Muscle layer of duodenum (tissue), 2 donors: ENCODE measurements around the gene C21orf58.

Experiments
- H3K27ac ChIP-seq: one replicate; pipeline ENCODE4 v1.7.0; 2013; ENCODE audit warnings: mild to moderate bottlenecking, low read length
- H3K27me3 ChIP-seq: one replicate; pipeline ENCODE4 v1.7.0; 2013; ENCODE audit warnings: low read depth, mild to moderate bottlenecking, control low read depth, low read length
- H3K36me3 ChIP-seq, 2 donors: one replicate each; pipeline ENCODE4 v1.7.0; 2013; ENCODE audit warnings: low read length in 2 of 2, control low read depth in 1 of 2, mild to moderate bottlenecking in 1 of 2; ENCODE audit not compliant: insufficient read depth in 2 of 2, control insufficient read depth in 1 of 2
- H3K4me1 ChIP-seq, 2 donors: one replicate each; pipeline ENCODE4 v1.7.0; 2013; ENCODE audit warnings: low read length in 2 of 2, mild to moderate bottlenecking in 2 of 2, control low read depth in 1 of 2, moderate library complexity in 1 of 2; ENCODE audit not compliant: insufficient read depth in 2 of 2, control insufficient read depth in 1 of 2
- H3K4me3 ChIP-seq, 2 donors: one replicate each; pipeline ENCODE4 v1.7.0; 2013; ENCODE audit warnings: low read length in 2 of 2, low read depth in 1 of 2, mild to moderate bottlenecking in 1 of 2
- H3K9me3 ChIP-seq, 2 donors: one replicate each; pipeline ENCODE4 v1.7.0; 2013; ENCODE audit warnings: low read length in 2 of 2, control low read depth in 1 of 2, mild to moderate bottlenecking in 1 of 2; ENCODE audit not compliant: control insufficient read depth in 1 of 2
- donor health status: healthy.

Gene C21orf58

DNA sequence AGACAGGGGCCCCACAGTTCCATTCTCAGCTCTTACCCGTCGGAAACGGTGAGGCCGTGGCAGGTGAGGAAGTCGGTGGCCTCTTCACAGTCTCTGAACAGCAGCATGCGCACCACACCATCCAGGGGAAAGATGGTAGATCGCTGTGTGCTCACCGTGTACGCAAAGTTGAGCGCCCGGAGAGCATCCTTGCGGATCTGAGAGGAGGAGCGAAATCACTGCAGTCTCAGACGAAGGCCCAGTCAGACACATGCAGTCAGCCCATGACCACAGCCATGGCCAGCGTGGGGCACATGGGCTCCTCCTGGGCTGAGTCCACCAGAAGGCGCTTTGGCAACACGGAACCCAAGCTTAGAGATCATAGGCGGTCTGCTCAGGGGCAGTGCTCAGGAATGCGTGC lies 56.7 kb downstream of the C21orf58 start:
- peaks cover 59 to 82% of the 10 kb centered on the region in 2 donors for H3K36me3 ChIP-seq
- H3K27me3 ChIP-seq = no peaks in the 10 kb centered on the region

GRCh38 chr21:46265736-46266525 lies 57.7 kb downstream of the C21orf58 start:
- peaks cover 58 to 81% of the 10 kb centered on the region in 2 donors for H3K36me3 ChIP-seq
- H3K9me3 ChIP-seq = no peaks in the 10 kb centered on the region
- H3K27me3 ChIP-seq = no peaks in the 10 kb centered on the region
- no peak overlapping the region for H3K27ac ChIP-seq
- H3K4me1 ChIP-seq = no peaks in the 10 kb centered on the region
- H3K4me3 ChIP-seq = no peak overlapping the region

More for the DNA sequence above, 56.7 kb downstream of the C21orf58 start:
- Histone ChIP-seq H3K4me1 (no peaks in the 10 kb centered on the region), H3K9me3 (no peaks in the 10 kb centered on the region), H3K27ac (no peak overlapping the region), H3K4me3 (no peak overlapping the region)

DNA sequence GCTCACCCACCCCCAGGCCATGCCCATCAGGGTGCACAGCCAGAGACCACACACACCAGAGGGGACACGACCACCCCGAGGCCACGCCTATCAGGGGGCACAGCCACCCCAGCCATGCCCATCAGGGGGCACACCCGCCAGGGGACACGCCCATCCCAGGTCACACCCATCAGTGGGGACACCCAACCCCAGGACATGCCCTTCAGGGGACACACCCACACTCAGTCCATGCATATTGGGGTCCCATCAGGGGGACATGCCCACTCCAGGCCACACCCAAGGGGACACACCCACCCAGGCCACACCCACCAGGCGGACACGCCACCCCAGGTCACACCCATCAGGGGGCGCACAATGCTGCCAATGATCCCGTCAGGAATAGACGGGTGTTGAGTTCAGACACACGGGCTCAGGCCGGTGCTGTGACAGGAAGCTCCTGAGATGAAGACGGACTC lies 59.0 kb downstream of the C21orf58 start:
- no peaks in the 10 kb centered on the region for H3K27me3 ChIP-seq
- no peaks in the 10 kb centered on the region for H3K9me3 ChIP-seq
- peaks cover 53 to 78% of the 10 kb centered on the region in 2 donors for H3K36me3 ChIP-seq
- no peak overlapping the region for H3K27ac ChIP-seq
- no peak overlapping the region for H3K4me3 ChIP-seq
- no peaks in the 10 kb centered on the region for H3K4me1 ChIP-seq

- Histone ChIP-seq H3K36me3 (peaks cover 47 to 75% of the 10 kb centered on the region in 2 donors), H3K4me3 (no peak overlapping the region), H3K9me3 (no peaks in the 10 kb centered on the region), H3K27me3 (no peaks in the 10 kb centered on the region), H3K27ac (no peak overlapping the region), H3K4me1 (no peaks in the 10 kb centered on the region)
Observed at GRCh38 chr21:46264046-46264689, 59.5 kb downstream of the C21orf58 start.

DNA sequence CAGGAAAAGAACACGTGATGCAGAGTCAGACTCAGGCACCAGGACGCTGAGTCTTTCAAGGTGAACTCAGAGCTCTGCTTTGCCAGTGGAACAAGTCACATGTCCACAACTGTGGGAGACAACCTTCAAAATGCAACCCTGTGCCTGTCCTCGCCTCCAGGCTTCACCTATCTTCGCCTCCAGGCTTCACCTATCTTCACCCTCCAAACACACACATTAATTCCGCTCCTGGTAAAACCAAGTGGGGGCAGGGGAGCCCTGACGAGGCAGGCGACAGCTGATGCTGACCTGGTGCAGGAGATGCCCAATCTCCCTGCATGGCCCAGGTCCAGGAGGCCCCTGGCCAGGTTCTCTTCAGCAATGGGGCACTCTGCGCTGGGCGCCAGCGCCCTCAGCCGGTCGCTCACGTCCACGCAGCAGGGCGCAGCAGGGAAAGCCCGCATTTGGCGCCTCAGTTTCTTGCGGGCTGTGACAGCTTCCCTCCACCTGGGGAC lies 67.1 kb downstream of the C21orf58 start:
- H3K36me3 ChIP-seq = peaks cover 67 to 89% of the 10 kb centered on the region in 2 donors

GRCh38 chr21:46255758-46256337 lies 67.8 kb downstream of the C21orf58 start:
- H3K9me3 ChIP-seq = no peaks in the 10 kb centered on the region
- H3K27ac ChIP-seq = no peak overlapping the region
- H3K4me1 ChIP-seq = no peaks in the 10 kb centered on the region

More for the DNA sequence above, 67.1 kb downstream of the C21orf58 start:
- no peak overlapping the region for H3K27ac ChIP-seq
- no peaks in the 10 kb centered on the region for H3K9me3 ChIP-seq
- no peaks in the 10 kb centered on the region for H3K27me3 ChIP-seq
- no peak overlapping the region for H3K4me3 ChIP-seq
- H3K4me1 ChIP-seq = no peaks in the 10 kb centered on the region

GRCh38 chr21:46255166-46255565 lies 68.5 kb downstream of the C21orf58 start:
- Histone ChIP-seq H3K36me3 (peaks cover 68 to 90% of the 10 kb centered on the region in 2 donors), H3K4me1 (no peaks in the 10 kb centered on the region), H3K27me3 (no peaks in the 10 kb centered on the region), H3K4me3 (no peak overlapping the region), H3K9me3 (no peaks in the 10 kb centered on the region), H3K27ac (no peak overlapping the region)

More at GRCh38 chr21:46255758-46256337, 67.8 kb downstream of the C21orf58 start:
- H3K27me3 ChIP-seq = no peaks in the 10 kb centered on the region
- no peak overlapping the region for H3K4me3 ChIP-seq
- peaks cover 68 to 90% of the 10 kb centered on the region in 2 donors for H3K36me3 ChIP-seq

DNA sequence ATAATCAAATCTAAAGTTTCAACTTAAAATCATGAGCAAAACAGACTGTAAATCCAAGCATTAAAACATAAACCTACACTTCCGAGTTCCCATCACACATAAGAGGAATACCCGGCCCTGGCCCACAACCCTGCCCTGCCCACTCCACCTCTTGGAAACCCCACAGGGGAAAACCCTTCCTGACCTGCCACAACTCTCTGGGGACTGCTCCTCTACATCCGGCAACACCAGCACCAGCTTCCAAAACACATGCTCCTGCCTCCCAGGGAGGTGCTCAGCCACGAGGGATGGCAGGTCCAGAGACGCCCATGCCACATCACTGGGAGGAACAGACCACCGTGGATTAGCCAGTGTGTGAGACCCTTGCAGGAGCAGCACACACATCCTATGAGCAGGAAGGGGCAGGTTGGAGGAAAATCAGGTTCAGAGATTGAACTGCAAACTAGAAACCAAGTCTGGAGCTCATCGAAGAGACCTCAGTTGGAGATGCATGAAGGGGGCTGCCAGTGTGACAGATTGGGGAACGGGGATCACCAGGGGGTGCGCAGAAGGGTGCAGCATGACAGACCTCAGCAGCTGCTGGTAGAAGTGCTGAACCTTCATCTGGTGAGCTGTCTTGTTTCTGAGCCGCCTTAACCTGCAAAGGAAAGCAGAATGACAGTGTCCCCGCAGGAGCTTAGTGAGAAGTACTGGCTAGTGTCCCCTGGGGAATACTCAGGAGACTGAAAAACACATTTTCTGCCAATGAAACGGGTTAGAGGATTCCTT lies 69.3 kb downstream of the C21orf58 start:
- H3K36me3 ChIP-seq = peaks cover 75 to 94% of the 10 kb centered on the region in 2 donors

DNA sequence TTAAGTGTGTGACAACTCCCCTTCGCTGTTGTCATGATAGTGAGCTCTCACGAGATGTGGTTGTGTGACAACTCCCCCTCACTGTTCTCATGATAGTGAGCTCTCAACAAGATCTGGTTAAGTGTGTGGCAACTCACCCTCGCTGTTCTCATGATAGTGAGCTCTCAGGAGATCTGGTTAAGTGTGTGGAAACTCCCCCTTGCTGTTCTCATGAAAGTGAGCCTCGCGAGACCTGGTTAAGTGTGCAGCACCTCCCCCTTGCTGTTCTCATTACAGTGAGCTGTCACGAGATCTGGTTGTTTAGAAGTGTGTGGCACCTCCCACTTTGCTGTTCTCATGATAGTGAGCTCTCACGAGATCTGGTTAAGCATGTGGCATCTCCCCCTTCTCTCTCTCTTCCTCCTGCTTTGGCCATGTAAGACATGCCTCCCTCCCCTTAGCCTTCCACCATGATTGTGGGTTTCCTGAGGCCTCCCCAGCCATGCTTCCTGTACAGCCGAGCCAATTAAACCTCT lies 70.0 kb downstream of the C21orf58 start:
- Histone ChIP-seq H3K27ac (no peak overlapping the region), H3K27me3 (no peaks in the 10 kb centered on the region), H3K4me3 (no peak overlapping the region), H3K36me3 (peaks cover 71 to 96% of the 10 kb centered on the region in 2 donors), H3K4me1 (no peaks in the 10 kb centered on the region), H3K9me3 (no peaks in the 10 kb centered on the region)

More for the DNA sequence above, 69.3 kb downstream of the C21orf58 start:
- H3K9me3 ChIP-seq = no peaks in the 10 kb centered on the region
- H3K27me3 ChIP-seq = no peaks in the 10 kb centered on the region
- H3K4me3 ChIP-seq = no peak overlapping the region
- no peaks in the 10 kb centered on the region for H3K4me1 ChIP-seq
- H3K27ac ChIP-seq = no peak overlapping the region

GRCh38 chr21:46252840-46253239 lies 70.8 kb downstream of the C21orf58 start:
- no peak overlapping the region for H3K27ac ChIP-seq
- peaks cover 69 to 94% of the 10 kb centered on the region in 2 donors for H3K36me3 ChIP-seq
- no peaks in the 10 kb centered on the region for H3K4me1 ChIP-seq

More at GRCh38 chr21:46252840-46253239, 70.8 kb downstream of the C21orf58 start:
- Histone ChIP-seq H3K27me3 (no peaks in the 10 kb centered on the region), H3K9me3 (no peaks in the 10 kb centered on the region), H3K4me3 (no peak overlapping the region)
